ENCODE results near the gene NELFE.
A peak's percentile ranks its signal among the peaks of the same experiment; 100 is the strongest.
"Not testable (repeated sequence)": the region's sequence is repeated elsewhere in the genome, so short reads cannot be mapped to it uniquely, and the experiment has no call there.

NELFE gene

DNA sequence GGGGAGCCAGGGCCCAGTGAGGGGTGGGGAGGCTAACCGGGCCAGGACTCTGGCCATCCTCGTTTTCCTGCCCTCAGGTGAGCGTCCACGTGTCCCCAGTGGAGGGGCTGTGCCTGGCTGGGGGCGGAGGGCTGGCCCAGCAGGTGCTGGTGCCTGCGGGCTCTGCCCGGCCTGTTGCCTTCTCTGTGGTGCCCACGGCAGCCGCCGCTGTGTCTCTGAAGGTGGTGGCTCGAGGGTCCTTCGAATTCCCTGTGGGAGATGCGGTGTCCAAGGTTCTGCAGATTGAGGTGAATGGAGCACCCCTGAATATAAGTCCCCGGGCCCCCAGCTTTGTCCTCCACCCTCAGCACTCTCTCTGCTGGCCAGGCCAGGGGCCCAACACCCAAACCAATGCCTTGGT, 35.6 kb upstream of the NELFE start:
- H3K4me3 ChIP-seq (ENCODE audit: low read depth, low read length); H3K4me1 ChIP-seq (ENCODE audit: control insufficient read depth, insufficient read depth, low read length): not testable (repeated sequence)

DNA sequence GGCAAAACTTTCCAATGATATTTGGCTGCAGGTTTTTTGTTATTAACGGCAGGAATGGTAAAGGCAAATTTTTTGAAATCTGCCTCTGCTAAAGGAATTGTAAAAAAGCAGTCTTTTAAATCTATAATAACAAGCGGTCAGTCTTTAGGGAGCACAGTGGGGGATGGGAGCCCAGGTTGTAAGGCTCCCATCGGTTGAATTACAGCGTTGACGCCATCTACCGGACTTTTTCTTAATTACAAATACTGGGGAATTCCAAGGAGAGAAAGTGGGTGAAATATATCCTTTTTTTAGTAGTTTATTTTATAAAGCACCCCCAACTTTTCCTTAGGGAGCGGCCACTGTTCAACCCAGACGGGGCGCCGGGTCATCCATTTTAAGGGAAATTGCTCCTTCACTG, 30.6 kb upstream of the NELFE start:
- not testable (repeated sequence) for H3K27ac ChIP-seq (ENCODE audit: low read depth, low read length); H3K4me1 ChIP-seq (ENCODE audit: control insufficient read depth, insufficient read depth, low read length); H3K9ac ChIP-seq (ENCODE audit: low read length); H3K4me3 ChIP-seq (ENCODE audit: low read depth, low read length); H3K27me3 ChIP-seq (ENCODE audit: control insufficient read depth, insufficient read depth, low read length); H3K36me3 ChIP-seq (ENCODE audit: control insufficient read depth, insufficient read depth, low read length); H3K9me3 ChIP-seq (ENCODE audit: control insufficient read depth, insufficient read depth, low read depth, low read length)

More for the DNA sequence above, 35.6 kb upstream of the NELFE start:
- not testable (repeated sequence) for H3K36me3 ChIP-seq (ENCODE audit: control insufficient read depth, insufficient read depth, low read length); H3K27ac ChIP-seq (ENCODE audit: low read depth, low read length); H3K9ac ChIP-seq (ENCODE audit: low read length); H3K27me3 ChIP-seq (ENCODE audit: control insufficient read depth, insufficient read depth, low read length); H3K9me3 ChIP-seq (ENCODE audit: control insufficient read depth, insufficient read depth, low read depth, low read length)

DNA sequence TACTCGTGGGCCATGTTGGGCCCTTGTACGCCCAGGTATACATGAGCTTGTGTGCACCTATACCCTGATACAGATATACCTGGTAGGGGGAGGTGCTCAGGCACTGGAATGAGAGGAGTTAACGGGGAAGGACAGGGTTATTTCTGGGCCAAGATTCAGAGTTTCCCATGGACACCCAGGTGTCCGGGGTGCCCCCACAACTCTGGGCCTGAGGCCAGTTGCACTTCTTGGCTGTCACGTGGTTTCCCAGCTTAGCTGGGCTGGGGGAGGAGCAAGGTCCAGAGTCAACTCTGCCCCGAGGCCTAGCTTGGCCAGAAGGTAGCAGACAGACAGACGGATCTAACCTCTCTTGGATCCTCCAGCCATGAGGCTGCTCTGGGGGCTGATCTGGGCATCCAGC, 23.0 kb upstream of the NELFE start, which contains the start of gene C4A:
Gene C4A, plus strand, starts transcription at position 314 of the 400 bp plus-strand sequence. Its CDS starts 51 bp downstream, at position 365.
- H3K4me1 ChIP-seq (ENCODE audit: control insufficient read depth, insufficient read depth, low read length); H3K9me3 ChIP-seq (ENCODE audit: control insufficient read depth, insufficient read depth, low read depth, low read length); H3K9ac ChIP-seq (ENCODE audit: low read length); H3K27me3 ChIP-seq (ENCODE audit: control insufficient read depth, insufficient read depth, low read length); H3K27ac ChIP-seq (ENCODE audit: low read depth, low read length); H3K4me3 ChIP-seq (ENCODE audit: low read depth, low read length): not testable (repeated sequence)
- H3K36me3 ChIP-seq (ENCODE audit: control insufficient read depth, insufficient read depth, low read length) = peaks cover 10% of the 10 kb centered on the region

DNA sequence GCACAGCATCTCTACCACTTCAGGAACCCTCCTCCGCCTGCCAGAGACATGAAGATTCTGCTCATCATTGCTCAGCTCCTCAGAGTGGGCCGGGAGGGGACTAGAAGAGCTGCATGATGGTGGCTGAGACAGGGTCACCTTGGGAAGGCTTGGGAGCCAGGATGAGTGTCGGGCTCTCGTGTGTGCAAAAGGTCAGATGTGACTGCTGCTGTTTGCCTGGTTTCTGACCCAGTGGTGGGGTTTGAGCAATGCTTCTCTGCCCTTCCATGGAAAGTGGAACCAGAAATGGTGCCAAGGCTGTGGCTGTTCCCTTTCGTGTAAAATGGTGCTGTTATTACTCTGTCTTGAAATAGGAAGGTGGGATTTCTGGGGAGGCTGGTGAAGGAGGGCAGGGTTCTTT, 22.2 kb upstream of the NELFE start:
- not testable (repeated sequence) for H3K4me3 ChIP-seq (ENCODE audit: low read depth, low read length); H3K9me3 ChIP-seq (ENCODE audit: control insufficient read depth, insufficient read depth, low read depth, low read length); H3K27me3 ChIP-seq (ENCODE audit: control insufficient read depth, insufficient read depth, low read length); H3K27ac ChIP-seq (ENCODE audit: low read depth, low read length); H3K4me1 ChIP-seq (ENCODE audit: control insufficient read depth, insufficient read depth, low read length); H3K9ac ChIP-seq (ENCODE audit: low read length)
- peaks cover 10% of the 10 kb centered on the region for H3K36me3 ChIP-seq (ENCODE audit: control insufficient read depth, insufficient read depth, low read length)

DNA sequence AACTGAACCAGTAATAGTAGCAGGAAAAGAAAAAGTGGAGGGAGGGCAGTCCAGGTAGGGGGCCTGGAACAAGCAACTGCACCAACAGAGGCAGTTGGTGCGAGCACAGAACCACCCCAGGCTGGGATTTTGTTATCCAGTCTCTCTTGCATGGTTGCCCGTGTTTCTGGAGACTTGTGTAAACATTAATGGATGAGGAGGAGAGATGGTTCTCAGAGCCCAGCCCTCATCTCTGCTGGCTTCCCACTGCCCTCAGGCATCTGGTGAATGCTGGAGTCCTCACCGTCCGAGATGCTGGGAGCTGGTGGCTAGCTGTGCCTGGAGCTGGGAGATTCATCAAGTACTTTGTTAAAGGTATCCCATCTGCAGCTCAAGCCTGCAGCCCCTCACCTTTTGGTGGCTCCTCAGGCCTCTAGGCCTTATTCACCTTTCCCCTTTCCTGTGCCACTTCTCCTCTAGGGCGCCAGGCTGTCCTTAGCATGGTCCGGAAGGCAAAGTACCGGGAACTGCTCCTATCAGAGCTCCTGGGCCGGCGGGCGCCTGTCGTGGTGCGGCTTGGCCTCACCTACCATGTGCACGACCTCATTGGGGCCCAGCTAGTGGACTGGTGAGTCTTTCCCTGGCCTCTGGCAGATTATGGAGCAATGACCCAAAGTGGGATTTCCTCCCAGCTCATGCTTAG, 21.6 kb upstream of the NELFE start:
- H3K27ac ChIP-seq (ENCODE audit: low read depth, low read length); H3K9ac ChIP-seq (ENCODE audit: low read length): not testable (repeated sequence)
- peaks cover 10% of the 10 kb centered on the region for H3K36me3 ChIP-seq (ENCODE audit: control insufficient read depth, insufficient read depth, low read length)

DNA sequence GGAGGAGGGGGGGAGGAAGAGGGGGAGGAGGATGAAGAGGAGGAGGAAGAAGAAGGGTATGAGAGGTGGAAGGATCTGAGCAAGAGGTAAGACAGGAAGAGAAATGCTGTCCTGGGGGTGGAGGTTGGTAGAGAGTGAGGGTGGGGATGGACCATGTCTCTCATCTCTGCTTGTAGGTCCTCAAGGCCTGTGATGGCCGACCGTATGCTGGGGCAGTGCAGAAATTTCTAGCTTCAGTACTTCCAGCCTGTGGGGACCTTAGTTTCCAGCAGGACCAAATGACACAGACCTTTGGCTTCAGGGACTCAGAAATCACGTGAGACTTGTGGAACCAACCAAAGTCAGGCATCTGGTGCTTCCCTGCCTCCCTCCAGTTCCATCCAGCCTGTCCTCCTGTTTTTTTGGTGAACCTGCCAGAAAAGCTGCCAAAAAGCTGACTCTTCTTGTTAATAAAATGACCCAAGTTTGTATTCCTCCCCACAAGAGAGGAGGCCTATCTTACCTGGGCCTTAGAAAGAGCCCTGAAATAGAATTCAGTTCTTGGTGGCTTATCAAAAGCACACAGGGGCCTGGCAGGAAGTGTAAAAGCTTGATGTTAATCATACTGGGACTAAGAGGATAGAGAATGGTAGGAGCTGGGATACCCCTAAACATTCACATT, 20.6 kb upstream of the NELFE start:
- H3K9ac ChIP-seq (ENCODE audit: low read length) = no peak overlapping the region

More for the DNA sequence above, 21.6 kb upstream of the NELFE start:
- H3K9me3 ChIP-seq (ENCODE audit: control insufficient read depth, insufficient read depth, low read depth, low read length); H3K4me1 ChIP-seq (ENCODE audit: control insufficient read depth, insufficient read depth, low read length); H3K4me3 ChIP-seq (ENCODE audit: low read depth, low read length); H3K27me3 ChIP-seq (ENCODE audit: control insufficient read depth, insufficient read depth, low read length): not testable (repeated sequence)

DNA sequence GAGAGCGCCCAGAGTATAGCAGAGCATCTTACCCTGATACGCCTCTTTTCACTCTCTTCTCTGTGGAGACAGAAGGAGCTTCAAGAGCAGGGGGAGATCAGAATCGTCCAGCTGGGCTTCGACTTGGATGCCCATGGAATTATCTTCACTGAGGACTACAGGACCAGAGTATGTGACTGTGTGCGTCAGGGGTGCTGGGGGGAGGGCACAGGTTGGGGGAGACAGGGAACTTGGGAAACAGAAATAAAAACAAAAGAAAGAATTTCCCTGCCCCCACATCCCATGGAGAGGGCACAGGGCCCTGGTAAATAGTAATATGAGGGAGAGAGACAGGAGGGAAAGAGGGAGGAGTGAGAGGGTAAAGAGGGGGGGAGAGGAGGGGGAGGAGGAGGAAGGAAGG, 20.1 kb upstream of the NELFE start:
- no peak overlapping the region for H3K9ac ChIP-seq (ENCODE audit: low read length)
- no peak overlapping the region for H3K27ac ChIP-seq (ENCODE audit: low read depth, low read length)
- no peaks in the 10 kb centered on the region for H3K27me3 ChIP-seq (ENCODE audit: control insufficient read depth, insufficient read depth, low read length)
- no peak overlapping the region for H3K4me3 ChIP-seq (ENCODE audit: low read depth, low read length)
- H3K9me3 ChIP-seq (ENCODE audit: control insufficient read depth, insufficient read depth, low read depth, low read length) = no peaks in the 10 kb centered on the region; the same call in 1 of the 2 replicates
- H3K36me3 ChIP-seq (ENCODE audit: control insufficient read depth, insufficient read depth, low read length) = peaks cover 13% of the 10 kb centered on the region
- no peaks in the 10 kb centered on the region for H3K4me1 ChIP-seq (ENCODE audit: control insufficient read depth, insufficient read depth, low read length)

More for the DNA sequence above, 20.6 kb upstream of the NELFE start:
- peaks cover 11% of the 10 kb centered on the region for H3K36me3 ChIP-seq (ENCODE audit: control insufficient read depth, insufficient read depth, low read length)
- H3K4me3 ChIP-seq (ENCODE audit: low read depth, low read length) = no peak overlapping the region
- no peaks in the 10 kb centered on the region for H3K27me3 ChIP-seq (ENCODE audit: control insufficient read depth, insufficient read depth, low read length)
- no peak overlapping the region for H3K27ac ChIP-seq (ENCODE audit: low read depth, low read length)
- no peaks in the 10 kb centered on the region; the same call in 1 of the 2 replicates for H3K9me3 ChIP-seq (ENCODE audit: control insufficient read depth, insufficient read depth, low read depth, low read length)
- H3K4me1 ChIP-seq (ENCODE audit: control insufficient read depth, insufficient read depth, low read length) = no peaks in the 10 kb centered on the region

DNA sequence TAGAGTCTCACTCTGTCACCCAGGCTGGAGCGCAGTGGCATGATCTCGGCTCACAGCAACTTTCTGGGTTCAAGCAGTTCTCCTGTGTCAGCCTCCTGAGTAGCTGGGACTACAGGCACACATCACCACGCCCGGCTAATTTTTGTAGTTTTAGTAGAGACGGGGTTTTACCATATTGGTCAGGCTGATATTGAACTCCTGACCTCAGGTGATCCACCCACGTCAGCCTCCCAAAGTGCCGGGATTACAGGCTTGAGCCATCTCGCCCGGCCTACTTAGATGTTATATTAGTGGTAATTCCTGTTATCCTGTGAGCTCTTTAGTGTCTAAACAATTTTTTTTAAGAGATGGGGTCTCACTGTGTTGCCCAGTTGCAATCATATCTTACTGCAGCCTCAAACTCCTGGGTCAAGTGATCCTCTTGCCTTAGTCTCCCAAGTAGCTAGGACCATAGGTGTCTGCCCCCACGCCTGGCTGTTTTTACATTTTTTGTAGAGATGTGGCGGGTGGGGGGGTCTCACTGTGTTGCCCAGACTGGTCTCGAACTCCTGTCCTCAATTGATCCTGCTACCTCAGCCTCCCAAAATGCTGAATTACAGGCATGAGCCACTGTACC, 19.2 kb upstream of the NELFE start:
- Histone ChIP-seq H3K4me3 (ENCODE audit: low read depth, low read length) (no peak overlapping the region), H3K27me3 (ENCODE audit: control insufficient read depth, insufficient read depth, low read length) (no peaks in the 10 kb centered on the region), H3K9me3 (ENCODE audit: control insufficient read depth, insufficient read depth, low read depth, low read length) (no peaks in the 10 kb centered on the region; the same call in 1 of the 2 replicates), H3K27ac (ENCODE audit: low read depth, low read length) (no peak overlapping the region), H3K9ac (ENCODE audit: low read length) (no peak overlapping the region), H3K36me3 (ENCODE audit: control insufficient read depth, insufficient read depth, low read length) (peaks cover 13% of the 10 kb centered on the region), H3K4me1 (ENCODE audit: control insufficient read depth, insufficient read depth, low read length) (peaks cover 4% of the 10 kb centered on the region)

DNA sequence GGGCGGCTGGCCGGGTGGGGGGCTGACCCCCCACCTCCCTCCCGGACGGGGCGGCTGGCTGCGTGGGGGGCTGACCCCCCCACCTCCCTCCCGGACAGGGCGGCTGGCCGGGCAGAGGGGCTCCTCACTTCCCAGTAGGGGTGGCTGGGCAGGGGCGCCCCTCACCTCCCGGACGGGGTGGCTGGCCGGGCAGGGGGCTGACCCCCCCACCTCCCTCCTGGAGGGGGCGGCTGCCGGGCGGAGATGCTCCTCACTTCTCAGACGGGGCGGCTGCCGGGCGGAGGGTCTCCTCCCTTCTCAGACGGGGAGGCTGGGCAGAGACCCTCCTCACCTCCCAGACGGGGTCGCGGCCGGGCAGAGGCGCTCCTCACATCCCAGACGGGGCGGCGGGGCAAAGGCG, 17.3 kb upstream of the NELFE start:
- H3K4me1 ChIP-seq (ENCODE audit: control insufficient read depth, insufficient read depth, low read length) = not testable (repeated sequence)

DNA sequence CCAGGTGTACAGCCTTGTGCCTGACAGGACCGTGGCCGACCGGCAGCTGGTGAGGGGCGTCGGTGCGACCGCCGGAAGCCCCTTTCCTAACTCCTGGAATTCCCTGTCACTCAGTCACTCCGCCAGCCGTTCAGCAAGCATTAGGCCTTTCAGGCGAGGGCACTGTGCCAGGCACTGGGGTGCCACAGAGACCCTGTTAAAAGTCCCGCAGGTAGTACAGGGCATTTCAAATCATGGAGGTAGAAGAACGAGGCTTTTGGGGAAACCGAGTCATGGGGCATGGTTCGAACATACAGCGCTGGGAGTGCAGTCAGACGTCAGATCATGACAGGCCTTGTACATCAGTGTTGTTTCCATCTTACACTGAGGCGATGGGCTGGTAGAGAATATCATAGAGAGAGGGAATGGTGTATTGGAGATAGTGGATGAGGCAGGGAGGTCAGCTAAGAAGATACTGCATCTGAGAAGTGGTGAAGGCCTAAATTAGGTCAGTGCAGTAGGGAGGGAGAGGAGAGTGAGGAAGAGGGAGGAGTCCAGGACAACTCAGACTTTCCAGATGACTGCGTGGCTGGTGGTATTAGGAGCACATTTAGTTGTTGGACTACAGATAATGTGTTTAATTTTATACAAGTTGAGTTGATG, 14.1 kb upstream of the NELFE start:
- Histone ChIP-seq H3K9me3 (ENCODE audit: control insufficient read depth, insufficient read depth, low read depth, low read length) (no peaks in the 10 kb centered on the region; the same call in 1 of the 2 replicates), H3K9ac (ENCODE audit: low read length) (peak overlapping the region; percentile 74), H3K27me3 (ENCODE audit: control insufficient read depth, insufficient read depth, low read length) (no peaks in the 10 kb centered on the region), H3K4me1 (ENCODE audit: control insufficient read depth, insufficient read depth, low read length) (peaks cover 7% of the 10 kb centered on the region), H3K4me3 (ENCODE audit: low read depth, low read length) (peak overlapping the region; percentile 86), H3K27ac (ENCODE audit: low read depth, low read length) (peak overlapping the region; percentile 88; the same call in 1 of the 2 replicates), H3K36me3 (ENCODE audit: control insufficient read depth, insufficient read depth, low read length) (peaks cover 30% of the 10 kb centered on the region)

More for the DNA sequence above, 17.3 kb upstream of the NELFE start:
- H3K9ac ChIP-seq (ENCODE audit: low read length); H3K27me3 ChIP-seq (ENCODE audit: control insufficient read depth, insufficient read depth, low read length); H3K9me3 ChIP-seq (ENCODE audit: control insufficient read depth, insufficient read depth, low read depth, low read length); H3K27ac ChIP-seq (ENCODE audit: low read depth, low read length); H3K4me3 ChIP-seq (ENCODE audit: low read depth, low read length): not testable (repeated sequence)
- H3K36me3 ChIP-seq (ENCODE audit: control insufficient read depth, insufficient read depth, low read length) = peaks cover 13% of the 10 kb centered on the region

All from HUES6 (cell line).